Measurements from ENCODE around the gene L1TD1. TPM values are rescaled to one million over a fixed set of nuclear protein-coding genes. Genes with fewer than 3 reads are reported as not detected.

Gene L1TD1
- total and polyA plus RNA-seq, 2 donors (not counting 3 experiments of a cell fraction or from before 2014, with no cell fraction given) = 0.01 TPM; not detected in 1

- POLR2A ChIA-PET = no interaction called here
- no peak for FAIRE-seq
- intact Hi-C loops (cut with micrococcal nuclease) (no loop called here), dilution Hi-C loops (cut with MboI; ENCODE audit: extremely low pct_ligation_motif_present, low sequenced_read_pairs) (no loop called here)
- no peak overlapping the region for H2AFZ ChIP-seq (ENCODE audit: low read depth, low read length)
- no peaks in the 10 kb centered on the region for H3K27me3 ChIP-seq (ENCODE audit: control insufficient read depth in 2 of 2, insufficient read depth in 2 of 2, low read length in 2 of 2)
- no peak overlapping the region for H3K27ac ChIP-seq (ENCODE audit: insufficient read depth, low read depth, low read length)
- H3K4me1 ChIP-seq (ENCODE audit: control insufficient read depth, extremely low read depth, insufficient read depth, low read length) = no peaks in the 10 kb centered on the region
- BruUV-seq (replicated peaks) = no TSS peak
- DNase-seq (ENCODE audit: low read depth, low spot score) = no peak
- CTCF ChIA-PET = no interaction called here
- no peaks in the 10 kb centered on the region for H4K20me1 ChIP-seq (replicated peaks; ENCODE audit: control insufficient read depth, extremely low read depth, insufficient read depth, low read length)
- no peak overlapping the region for H3K4me3 ChIP-seq (replicated peaks in 1 of 3; ENCODE audit: insufficient read depth in 1 of 3, low read depth in 1 of 3, low read length in 3 of 3)
- no peaks in the 10 kb centered on the region for H3K9me1 ChIP-seq (replicated peaks; ENCODE audit: control insufficient read depth, extremely low read depth, insufficient read depth, low read length)
- H3K36me3 ChIP-seq (ENCODE audit: control insufficient read depth in 2 of 2, extremely low read depth in 1 of 2, insufficient read depth in 2 of 2, low read length in 2 of 2) = no peaks in the 10 kb centered on the region
- no peaks in the 10 kb centered on the region for H3K79me2 ChIP-seq (ENCODE audit: control insufficient read depth, insufficient read depth, low read length)
- H3K4me2 ChIP-seq (ENCODE audit: insufficient read depth, low read length) = no peak overlapping the region
- H3K9ac ChIP-seq (replicated peaks; ENCODE audit: extremely low read depth, insufficient read depth, low read length) = no peak overlapping the region
- TF ChIP-seq MAX (IDR thresholded peaks at IDR 0.05; ENCODE audit: insufficient read depth, insufficient read length) = no peak
- no peak for TF ChIP-seq POLR2AphosphoS5 (IDR thresholded peaks at IDR 0.05; ENCODE audit: insufficient read depth, low read depth, low read length)
- TF ChIP-seq POLR2A (IDR thresholded peaks at IDR 0.05; ENCODE audit: low read depth, low read length) = no peak
- TF ChIP-seq JUN (IDR thresholded peaks at IDR 0.05; ENCODE audit: borderline replicate concordance, insufficient read depth, insufficient read length, low read depth) = no peak
- TF ChIP-seq FOS (IDR thresholded peaks at IDR 0.05; ENCODE audit: borderline replicate concordance, insufficient read depth, low read length) = no peak
- no peak for TF ChIP-seq EZH2 (IDR thresholded peaks at IDR 0.05; ENCODE audit: borderline replicate concordance, low read depth, low read length, severe bottlenecking)
- no peak for TF ChIP-seq MYC (IDR thresholded peaks at IDR 0.05; ENCODE audit: low read depth, low read length)
- TF ChIP-seq GATA2 (IDR thresholded peaks at IDR 0.05; ENCODE audit: insufficient read depth, insufficient read length, low read depth, low read length) = no peak
- no peak for TF ChIP-seq CTCF (IDR thresholded peaks at IDR 0.05; ENCODE audit: extremely low read depth in 1 of 2, insufficient read depth in 1 of 2, low read depth in 1 of 2, low read length in 2 of 2)
- H3K9me3 ChIP-seq (replicated peaks; ENCODE audit: control insufficient read depth, insufficient read depth, low read length) = no peaks in the 10 kb centered on the region
Observed at GRCh38 chr1:62245201-62245600, 50.6 kb downstream of the L1TD1 start.
